ENCODE data around the gene KAZALD1.
A peak's percentile ranks its signal among the peaks of the same experiment; 100 is the strongest.
"Not testable (repeated sequence)": the region's sequence is repeated elsewhere in the genome, so short reads cannot be mapped to it uniquely, and the experiment has no call there.

KAZALD1 gene

DNA sequence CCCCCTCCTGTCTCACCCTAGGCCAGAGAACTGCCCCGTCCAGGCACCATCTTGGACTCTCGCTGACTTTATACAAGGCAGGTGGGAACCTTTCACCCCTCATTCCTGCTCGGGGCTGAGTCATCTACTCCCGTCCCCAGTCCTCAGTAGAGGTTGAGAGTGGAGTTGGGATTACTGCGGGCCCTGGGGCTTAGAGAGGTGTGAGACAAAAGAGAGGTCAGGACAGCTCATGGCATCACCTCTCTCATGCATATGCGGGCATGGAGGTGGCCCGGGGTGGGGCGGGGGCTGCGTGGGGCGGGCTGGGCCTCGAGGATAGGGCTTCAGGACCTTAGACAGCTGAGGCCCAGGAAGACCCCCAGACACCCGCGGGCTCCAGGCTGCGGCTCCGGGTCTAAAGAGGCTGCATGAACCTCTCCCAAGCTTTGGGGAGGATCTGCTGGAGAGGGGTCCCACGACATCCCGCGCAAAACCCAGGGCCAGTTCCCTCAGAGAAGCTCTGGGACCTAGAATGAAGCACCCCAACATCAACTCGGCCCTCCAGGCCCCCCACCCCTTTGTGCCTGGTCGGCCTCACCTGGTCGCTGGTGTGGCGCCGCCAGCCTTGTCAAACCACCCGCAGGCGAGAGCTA, 31.2 kb upstream of the KAZALD1 start:
- DNase-seq (ENCODE audit: low read depth), result no peak

DNA sequence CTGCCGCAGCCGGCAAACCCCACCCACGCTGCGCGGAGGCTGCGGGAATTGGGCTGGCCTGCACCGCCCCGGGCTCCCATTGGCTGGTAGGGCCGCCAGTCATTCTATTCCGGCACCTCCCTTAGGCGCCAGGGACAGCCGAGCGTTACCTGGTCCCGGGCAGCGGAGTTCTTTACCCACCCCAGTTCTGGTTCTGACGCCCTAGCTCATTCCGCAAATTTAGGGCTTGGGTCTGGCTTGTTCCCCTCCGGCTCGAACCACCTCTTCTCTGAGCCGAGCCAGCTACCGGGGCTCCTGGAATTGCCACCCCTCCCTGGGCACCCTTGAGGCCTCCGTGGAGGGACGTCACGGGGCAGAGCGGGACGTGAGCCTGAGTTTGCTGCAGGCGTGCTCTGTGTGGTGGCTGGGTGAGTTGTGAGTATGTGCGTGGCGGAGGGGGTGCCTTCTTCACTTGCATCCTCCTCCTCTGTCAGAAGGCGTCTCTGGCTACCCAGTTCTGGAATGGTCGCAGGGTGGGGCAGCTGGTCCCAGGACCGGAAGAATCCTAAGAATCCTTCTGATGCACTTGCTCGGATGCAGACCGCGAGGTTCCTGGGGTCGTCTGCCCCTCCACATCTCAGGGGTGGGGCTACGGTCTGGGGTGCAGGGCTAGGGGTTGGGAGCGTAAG, 30.5 kb upstream of the KAZALD1 start, which contains the start of the genes PDZD7 and SFXN3:
PDZD7 (minus strand) TSS at position 2 of the 668 bp plus-strand sequence. CDS start 910 bp downstream, outside the sequence.
SFXN3 (plus strand) TSS at position 107 of the 668 bp plus-strand sequence. CDS start 3,461 bp downstream, outside the sequence.
- peak; percentile 96 for DNase-seq (ENCODE audit: low read depth)

DNA sequence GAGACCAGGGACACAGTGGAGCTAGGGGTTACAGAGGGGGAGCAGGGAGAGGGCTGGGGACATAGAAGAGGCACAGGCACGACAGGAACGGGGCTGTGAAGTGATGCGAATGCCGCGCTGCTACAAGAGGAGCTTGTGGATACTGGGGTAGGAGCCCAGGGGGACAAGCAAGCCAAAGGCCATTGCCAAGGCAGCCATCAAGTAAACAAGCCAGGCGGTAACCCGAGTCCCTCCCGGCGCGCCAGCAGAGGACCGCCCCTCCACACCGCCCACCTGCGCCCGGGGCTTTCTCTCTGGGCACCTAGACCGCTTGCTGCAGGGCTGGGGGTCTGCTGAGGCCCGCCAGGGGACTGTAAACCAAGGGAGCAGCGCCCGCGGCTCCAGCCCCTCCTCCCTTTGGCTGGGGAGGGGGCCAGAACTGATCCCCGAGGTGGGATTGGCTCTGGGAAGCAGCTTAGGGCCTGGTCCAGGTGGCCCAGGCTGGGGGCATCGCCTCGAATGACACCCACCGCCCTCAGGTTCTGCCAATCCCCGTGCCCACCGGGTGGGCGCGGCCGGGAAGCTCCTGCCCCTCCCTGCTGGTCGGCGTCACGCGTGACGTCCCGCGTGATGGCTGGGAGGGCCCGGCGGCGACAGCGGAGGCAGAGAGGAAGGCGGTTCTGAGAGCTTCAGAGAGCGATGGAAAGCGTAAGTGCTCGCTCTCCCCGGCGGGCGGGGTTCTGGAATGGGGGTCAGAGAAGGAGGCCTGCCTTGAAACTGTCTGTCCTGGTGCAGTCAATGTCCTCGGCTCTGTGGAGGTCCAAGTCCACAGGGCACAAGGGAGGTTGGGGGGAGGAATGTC, 29.8 kb upstream of the KAZALD1 start:
- peak; percentile 66 for DNase-seq (ENCODE audit: low read depth)

DNA sequence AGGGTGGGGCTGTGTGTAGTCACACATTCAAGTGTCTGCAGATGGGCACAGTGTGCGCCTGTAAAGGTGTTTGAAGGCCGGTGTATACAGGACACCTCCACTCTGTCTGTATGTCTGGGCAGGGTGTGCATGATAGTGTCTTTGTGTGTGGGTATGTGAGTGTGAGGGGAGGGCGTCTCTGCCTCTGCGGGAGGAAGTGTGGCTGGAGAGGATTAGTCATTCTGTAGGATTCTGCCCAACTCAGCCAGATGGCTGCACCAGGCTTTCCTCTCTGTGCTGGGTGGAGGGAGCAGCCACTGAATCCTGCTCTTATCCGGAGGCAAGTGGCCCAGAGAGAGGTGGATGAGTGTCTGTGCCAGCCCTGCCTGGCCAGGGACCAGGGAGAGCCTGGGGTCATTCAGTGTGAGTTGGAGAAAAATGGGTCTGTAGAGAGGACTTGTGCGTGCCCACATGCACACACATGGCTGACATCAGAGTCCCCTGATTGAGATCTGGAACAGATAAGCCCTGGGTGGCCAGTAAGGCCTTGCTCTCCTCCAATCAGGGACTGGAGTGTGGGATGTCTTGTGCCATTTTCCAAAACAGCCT, 29.1 kb upstream of the KAZALD1 start:
- DNase-seq (ENCODE audit: low read depth), result peak; percentile 46

DNA sequence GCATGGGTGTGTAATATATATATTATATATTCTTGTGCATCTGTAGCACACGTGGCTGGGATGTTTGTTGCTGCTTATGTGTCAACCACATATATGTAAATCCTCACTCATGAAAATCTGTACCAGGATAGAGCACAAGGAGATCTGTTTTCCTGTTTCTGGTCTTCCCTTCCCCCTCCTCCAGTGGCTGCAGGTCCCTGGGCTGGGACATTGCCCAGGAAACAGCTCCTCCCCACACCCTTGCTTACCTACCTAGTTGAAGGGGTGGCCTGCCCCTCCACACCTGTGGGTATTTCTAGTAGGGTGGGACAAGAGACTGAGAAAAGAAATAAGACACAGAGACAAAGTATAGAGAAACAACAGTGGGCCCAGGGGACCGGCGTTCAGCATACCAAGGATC, 28.5 kb upstream of the KAZALD1 start:
- no peak for DNase-seq (ENCODE audit: low read depth)

DNA sequence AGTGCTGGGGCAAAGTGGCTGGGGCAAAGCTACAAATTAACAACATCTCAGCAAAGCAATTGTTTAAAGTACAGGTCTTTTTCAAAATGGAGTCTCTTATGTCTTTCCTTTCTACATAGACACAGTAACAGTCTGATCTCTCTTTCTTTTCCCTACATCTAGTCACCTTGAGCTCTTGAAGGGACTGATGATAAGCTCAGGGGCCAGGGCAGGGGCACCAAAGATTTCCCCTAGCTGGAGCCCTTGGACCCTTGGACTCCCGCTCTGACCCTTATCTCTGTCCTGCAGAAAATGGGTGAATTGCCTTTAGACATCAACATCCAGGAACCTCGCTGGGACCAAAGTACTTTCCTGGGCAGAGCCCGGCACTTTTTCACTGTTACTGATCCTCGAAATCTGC, 27.4 kb upstream of the KAZALD1 start:
- DNase-seq (ENCODE audit: low read depth), result not testable (repeated sequence)

DNA sequence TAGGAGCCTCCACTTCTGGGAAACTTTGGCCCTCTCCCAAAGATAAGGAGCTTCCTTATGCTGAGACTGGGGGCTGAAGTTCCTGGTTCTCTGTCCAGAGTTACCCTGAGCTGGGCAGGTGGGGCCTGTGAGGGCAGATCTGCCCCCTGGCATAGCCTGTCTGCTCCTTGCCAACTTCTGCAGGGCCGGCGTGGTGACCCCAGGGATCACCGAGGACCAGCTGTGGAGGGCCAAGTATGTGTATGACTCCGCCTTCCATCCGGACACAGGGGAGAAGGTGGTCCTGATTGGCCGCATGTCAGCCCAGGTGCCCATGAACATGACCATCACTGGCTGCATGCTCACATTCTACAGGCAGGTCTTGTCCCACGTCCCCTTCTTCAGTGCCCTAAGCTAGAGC, 26.5 kb upstream of the KAZALD1 start:
- no peak for DNase-seq (ENCODE audit: low read depth)

DNA sequence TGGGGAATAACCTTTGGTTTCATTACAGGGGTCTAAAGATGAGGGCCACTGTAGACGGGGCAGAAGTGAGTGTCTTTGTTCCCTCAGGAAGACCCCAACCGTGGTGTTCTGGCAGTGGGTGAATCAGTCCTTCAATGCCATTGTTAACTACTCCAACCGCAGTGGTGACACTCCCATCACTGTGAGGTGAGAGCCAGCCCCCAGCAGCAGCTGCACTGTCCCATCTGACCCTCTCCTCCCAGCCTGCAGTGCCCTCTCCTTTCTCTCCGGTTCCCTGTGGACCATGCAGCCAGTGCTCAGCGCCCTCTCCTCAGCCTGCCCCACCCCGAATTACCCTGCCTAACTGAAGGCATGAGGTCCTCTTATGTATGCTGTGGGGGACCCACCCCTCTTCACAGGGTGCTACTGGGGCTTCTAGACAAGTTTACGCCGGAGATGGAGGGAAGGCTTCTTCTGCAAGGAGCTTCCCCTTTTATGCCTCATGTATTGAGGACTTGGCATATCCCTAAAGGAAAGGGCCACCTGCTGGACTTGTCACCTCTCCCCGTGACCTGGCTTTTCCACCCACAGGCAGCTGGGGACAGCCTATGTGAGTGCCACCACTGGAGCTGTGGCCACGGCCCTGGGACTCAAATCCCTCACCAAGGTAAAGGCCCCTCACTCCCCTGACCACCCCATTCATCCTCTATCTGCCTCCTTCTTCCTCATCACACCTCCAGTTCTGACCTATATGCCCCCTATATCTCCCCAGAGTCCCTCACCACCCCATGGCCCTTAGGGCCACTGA, 25.7 kb upstream of the KAZALD1 start:
- DNase-seq (ENCODE audit: low read depth), result no peak

DNA sequence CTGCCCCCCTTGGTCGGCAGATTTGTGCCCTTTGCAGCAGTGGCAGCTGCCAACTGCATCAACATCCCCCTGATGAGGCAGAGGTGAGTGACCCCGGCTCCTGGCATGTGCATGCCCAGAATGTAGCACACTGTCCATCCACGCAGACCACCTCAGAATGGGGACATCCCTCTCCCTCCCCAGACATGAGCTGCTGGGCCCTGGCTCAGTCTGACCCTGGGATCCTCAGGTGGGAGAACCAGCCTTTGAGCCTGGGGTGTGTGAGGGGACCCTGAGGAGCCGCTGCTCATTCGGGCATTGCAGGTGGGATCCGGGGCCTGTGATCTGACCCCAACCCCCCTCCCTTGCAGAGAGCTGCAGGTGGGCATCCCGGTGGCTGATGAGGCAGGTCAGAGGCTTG, 25.1 kb upstream of the KAZALD1 start:
- no peak for DNase-seq (ENCODE audit: low read depth)

DNA sequence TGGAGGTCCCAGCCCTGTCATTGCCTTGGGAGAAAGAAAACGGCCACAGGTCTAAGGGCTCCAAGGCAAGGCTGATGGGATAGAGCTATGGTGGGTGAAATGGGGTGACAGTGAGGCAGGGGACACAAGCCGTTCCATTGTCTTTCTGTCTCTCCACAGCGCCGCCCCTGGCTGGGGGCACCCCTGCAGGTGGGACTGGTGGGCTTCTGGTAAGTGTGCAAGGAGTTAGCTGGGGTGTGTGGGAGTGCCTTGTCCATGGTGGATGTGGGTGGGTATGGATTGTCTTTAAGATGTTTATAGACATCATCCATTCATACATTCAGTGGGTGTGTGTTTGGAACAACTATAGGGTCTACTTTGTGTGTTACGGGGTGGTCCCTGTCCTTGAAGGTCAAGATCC, 23.3 kb upstream of the KAZALD1 start:
- no peak for DNase-seq (ENCODE audit: low read depth)

DNA sequence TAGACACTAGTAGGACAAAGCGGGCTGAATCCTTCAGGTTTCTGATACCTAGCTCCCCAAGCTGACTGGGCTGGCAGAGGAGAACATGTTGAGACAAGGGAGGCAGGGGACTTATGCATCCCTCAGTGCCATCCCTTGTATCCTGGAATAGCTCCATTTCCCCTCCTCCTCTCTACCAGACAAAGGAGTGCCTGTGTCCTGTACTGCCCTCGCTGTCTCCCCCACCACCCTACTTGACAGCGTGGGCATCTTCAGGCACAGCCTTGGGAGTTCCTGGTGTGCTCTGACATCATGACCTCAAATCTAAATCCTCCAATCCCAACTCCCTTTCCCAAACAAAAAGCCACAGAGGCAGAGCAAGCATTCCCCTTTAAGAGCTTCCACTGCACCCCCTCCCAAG, 21.7 kb upstream of the KAZALD1 start:
- DNase-seq (ENCODE audit: low read depth), result no peak

DNA sequence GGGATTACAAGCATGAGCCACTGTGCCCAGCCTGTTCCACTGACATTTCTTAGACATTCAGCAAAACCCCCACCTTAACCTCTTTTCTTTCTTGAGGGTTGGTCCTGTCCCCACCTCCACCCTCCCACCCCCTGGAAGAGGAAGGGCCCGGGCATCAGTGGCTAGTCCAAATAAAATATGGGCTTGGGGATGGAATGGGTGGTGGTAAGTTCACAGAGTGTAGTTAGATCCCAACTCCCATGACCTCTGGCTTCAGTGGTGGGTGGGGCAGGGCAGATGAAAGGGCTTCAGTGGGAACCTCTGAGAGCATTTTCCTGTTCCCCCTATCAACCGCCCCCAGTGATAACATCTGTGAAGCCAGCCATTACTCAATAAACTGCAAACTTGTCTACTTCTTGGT, 20.9 kb upstream of the KAZALD1 start:
- DNase-seq (ENCODE audit: low read depth), result no peak

DNA sequence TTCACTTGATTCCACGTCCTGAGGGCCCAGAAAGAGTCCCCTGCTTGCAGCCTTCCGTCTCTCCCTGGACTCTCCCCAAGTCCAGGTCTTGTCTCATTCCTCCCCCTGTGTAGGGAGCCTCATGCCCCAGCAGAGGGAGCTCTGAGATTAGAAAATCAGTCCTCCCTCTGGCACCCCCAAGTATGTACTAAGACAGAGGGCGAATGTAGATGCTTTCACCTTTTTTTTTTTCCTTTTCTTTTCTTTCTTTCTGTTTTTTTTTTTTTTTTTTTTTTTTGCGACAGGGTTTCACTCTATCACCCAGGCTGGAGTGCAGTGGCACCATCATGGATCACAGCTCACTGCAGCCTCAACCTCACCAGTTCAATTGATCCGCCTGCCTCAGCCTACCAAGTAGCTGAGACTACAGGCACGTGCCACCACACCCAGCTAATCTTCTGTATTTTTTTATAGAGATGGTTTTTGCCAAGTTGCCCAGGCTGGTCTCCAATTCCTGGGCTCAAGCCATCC, 20.5 kb upstream of the KAZALD1 start:
- DNase-seq (ENCODE audit: low read depth), result peak; percentile 58

DNA sequence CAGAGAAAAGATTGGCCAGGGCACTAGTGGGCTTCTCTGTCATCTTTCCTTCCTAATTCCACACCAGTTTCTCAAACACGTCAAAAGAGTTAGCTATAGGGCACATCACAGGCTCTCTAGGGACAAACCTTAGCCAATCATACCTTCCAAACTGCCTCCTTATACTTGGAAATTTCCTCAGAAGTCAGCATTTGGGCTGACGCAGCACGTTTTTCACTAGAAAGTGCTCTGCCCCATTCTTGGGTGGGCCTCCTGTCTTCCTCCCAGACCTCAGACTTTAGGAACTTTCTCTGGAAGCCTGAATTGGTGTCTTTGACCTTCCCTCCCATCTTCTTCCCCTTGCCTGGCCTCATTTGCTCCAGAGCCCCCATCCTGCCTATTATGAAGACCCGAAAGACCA, 19.7 kb upstream of the KAZALD1 start:
- no peak for DNase-seq (ENCODE audit: low read depth)

DNA sequence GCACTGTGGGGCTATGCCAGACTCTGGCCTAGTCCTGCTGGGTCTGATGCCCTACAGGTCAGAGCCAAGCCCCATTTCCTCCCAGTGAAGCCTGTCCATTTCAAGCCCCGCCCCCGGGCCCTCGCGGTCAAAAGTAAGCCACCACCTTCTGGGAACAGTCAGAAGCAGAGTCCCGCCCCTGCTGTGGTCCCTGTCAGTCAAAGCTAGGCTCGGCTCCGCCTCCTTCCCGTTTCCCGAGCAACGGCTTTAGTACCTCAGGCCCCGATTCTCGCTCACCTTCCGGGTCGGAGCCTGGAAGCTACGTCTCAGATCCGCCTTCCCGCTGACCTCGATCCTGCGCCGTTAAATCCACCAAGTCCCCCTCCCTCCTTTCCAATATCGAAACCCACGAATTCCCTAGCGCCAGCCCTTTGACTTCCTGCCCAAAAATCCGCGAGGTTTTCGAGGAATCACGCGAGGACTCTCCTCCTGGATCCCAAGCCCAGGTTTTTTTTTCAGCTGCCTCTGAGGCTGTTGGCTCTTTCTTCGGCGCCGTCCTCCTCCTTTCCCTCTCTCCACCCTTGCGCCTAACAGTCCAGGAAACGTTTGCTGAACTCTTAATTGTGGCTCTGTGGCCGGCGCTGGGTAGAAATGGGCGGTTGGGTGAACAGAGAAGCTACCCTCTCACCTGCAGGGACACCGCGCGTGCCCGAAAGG, 19.0 kb upstream of the KAZALD1 start:
- peak; percentile 91 for DNase-seq (ENCODE audit: low read depth)

DNA sequence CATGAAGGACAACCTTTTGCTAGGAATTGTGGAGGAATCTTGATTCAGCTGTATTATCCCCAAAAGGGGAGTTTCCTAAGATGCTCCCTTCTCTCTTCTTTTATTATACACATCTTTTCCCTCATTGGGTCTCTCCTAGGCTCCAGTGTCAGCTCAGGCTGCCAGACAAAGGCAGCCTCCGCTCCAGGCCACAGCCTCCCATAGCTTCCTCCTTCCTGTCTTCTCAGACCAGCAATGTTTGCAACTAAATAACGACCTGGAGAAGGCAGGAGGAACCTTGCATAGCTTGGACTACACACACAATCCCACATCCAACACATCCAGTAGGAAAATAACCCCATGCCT, 18.5 kb upstream of the KAZALD1 start:
- no peak for DNase-seq (ENCODE audit: low read depth)

DNA sequence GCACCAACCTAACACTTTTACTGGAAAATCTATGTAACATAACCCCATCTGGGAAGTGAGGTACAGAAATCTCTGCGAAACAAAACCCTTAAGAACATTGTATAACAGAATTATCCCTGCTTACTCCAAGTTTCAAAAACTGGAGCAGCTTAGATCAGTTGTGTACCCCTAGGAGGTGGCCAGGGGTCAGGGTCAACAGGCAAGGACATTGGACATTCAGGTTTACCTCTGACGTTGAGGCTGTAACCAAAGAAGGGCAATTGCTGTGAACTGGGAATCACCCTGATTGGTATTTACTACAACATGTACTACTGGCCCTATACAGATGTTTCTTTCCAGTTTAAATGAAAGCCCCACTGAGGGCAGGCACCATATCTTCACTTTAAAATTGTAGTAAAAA, 17.7 kb upstream of the KAZALD1 start:
- DNase-seq (ENCODE audit: low read depth), result no peak

DNA sequence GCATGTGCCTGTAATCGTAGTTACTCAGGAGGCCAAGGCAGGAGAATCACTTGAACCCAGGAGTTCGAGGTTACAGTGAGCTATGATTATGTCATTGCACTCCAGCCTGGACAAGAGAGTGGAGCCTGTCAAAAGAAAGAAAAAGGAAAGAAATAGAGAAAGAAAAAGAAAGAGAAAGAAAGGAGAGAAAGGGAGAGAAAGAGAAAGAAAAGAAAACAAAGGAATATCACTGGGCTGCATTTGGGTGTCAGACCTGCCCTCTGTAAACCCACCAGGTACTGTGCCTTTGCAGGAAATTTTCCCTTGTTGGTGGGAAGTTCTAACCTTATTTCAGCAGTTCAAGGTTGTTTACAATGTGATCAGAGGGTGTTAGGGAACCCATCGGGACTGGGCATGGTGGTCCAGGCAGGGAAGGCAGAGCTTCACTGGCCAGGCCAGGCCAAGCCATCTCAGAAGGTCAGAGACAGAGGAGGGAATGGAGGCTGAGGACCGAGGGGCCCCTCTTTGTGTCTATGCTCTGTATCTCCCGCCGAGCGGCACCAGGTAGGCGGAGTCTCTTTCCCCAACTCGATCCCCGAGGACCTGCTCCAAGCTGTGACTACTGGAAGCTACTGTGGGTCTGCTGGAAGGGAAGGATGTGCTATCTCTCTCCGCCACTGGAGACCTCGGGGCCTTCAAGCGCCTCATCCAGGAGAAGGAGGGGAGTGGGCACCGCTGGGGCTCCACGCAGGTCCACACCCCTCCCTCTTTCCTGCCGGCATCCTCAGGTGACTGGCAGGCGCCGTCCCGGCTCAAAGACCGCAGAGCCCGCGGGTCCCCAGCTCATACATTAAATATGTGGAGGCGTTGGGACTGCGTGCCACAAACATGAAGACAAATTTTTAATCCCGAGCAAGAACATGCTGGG, 15.2 kb upstream of the KAZALD1 start:
- DNase-seq (ENCODE audit: low read depth), result no peak

DNA sequence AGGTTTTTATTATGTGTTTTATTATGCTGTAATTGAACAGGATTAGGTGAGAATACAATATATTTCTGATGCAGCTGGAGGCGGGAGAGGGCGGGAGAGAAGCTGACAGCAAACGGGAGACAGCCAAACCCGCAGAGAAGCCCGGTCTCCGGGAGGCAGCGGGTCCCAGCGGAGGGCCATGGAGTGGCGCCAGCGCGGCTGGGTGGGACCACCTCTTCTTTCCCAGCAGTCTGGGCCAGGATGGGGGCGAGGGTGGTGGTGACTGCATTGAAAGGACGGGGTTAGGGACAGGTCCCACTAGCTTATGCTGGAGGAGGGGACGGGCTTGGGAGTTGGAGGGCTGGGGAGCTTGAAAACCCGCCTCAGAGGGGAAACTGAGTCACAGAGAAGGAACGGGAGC, 14.5 kb upstream of the KAZALD1 start:
- no peak for DNase-seq (ENCODE audit: low read depth)
